Activated CD4-positive, alpha-beta T cell treated with anti-CD3 and anti-CD28 coated beads for 36 hours (primary cell): Measurements from ENCODE around the gene CCL17. TPM values are rescaled to one million over a fixed set of nuclear protein-coding genes. Genes with fewer than 3 reads are reported as not detected.
"Not testable (repeated sequence)": the region's sequence is repeated elsewhere in the genome, so short reads cannot be mapped to it uniquely, and the experiment has no call there.

ENCODE experiments used
- ATAC-seq: fragments of 200-7000 bp; cut with Tn5 transposase; one replicate; pipeline ENCODE4 v1.10.0; 2021; ENCODE audit warnings: mild to moderate bottlenecking, moderate library complexity
- CTCF ChIA-PET: fragments of 350-600 bp; sonication (Branson Sonifier 250); formaldehyde crosslinking; loops from one replicate; lab custom pipeline; 2021; ENCODE audit warnings: antibody characterized with exemption; lab: Charles Lee
- POLR2A ChIA-PET: fragments of 350-600 bp; sonication (Branson Sonifier 250); formaldehyde crosslinking; loops from one replicate; lab custom pipeline; 2021; ENCODE audit warnings: antibody characterized with exemption, inconsistent platforms; lab: Charles Lee
- DNase-seq: peaks from one replicate; pipeline ENCODE4 v3.0.0-alpha.2; 2020
- H3K27ac Mint-ChIP-seq: one replicate; pipeline ENCODE4 v1.8.0; 2021; ENCODE audit warnings: mixed read lengths
- H3K27me3 Mint-ChIP-seq: one replicate; pipeline ENCODE4 v1.8.0; 2021; ENCODE audit warnings: mixed read lengths
- H3K36me3 Mint-ChIP-seq: one replicate; pipeline ENCODE4 v1.8.0; 2021; ENCODE audit warnings: low read depth, mixed read lengths
- H3K4me1 Mint-ChIP-seq: one replicate; pipeline ENCODE4 v1.8.0; 2021; ENCODE audit warnings: mixed read lengths
- H3K4me3 Mint-ChIP-seq: one replicate; pipeline ENCODE4 v1.8.0; 2021; ENCODE audit warnings: mild to moderate bottlenecking, moderate library complexity, mixed read lengths
- H3K9me3 Mint-ChIP-seq: one replicate; pipeline ENCODE4 v1.8.0; 2021; ENCODE audit warnings: low read depth, mixed read lengths
- intact Hi-C, 2 experiments: fragments of 100-400 bp; cut with DNase I in 1 of 2; cut with micrococcal nuclease in 1 of 2; formaldehyde crosslinking; loops; one replicate each; pipeline versions ENCODE4 v1.14.2 to v1.15.1; 2022 to 2024; cut with DNase I, micrococcal nuclease
- total RNA-seq, 2 experiments: library from RNA; stranded (reverse); gene quantifications; one replicate each; pipeline ENCODE4 v1.2.3, GENCODE V29; 2021

Gene CCL17
- total RNA-seq, 2 experiments from 2014 or later: 1.2 to 1.4 TPM

DNA sequence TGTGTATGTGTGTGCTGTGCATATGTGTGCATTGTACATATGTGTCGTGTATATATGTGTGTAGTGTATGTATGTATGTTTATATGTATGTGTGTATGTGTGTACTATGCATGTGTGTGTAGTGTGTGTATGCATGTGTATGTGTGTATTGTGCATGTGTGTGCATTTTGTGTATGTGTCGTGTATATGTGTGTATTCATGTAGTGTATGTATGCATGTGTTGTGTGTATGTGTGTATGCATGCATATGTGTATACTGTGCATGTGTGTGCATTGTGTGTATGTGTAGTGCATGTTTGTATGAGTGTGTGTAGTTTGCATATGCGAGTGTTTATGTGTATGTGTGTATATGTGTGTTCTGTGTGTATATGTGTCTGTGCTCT, 15.5 kb upstream of the CCL17 start:
- ChIA-PET CTCF (no interaction called here), POLR2A (no interaction called here)
- H3K9me3 Mint-ChIP-seq: no peaks in the 10 kb centered on the region
- no peak for DNase-seq
- no peaks in the 10 kb centered on the region for H3K36me3 Mint-ChIP-seq
- no peak overlapping the region for H3K4me3 Mint-ChIP-seq
- intact Hi-C loops: no loop called here
- ATAC-seq: no peak
- no peak overlapping the region for H3K27ac Mint-ChIP-seq
- H3K27me3 Mint-ChIP-seq: peaks cover 3% of the 10 kb centered on the region
- H3K4me1 Mint-ChIP-seq: peaks cover 5% of the 10 kb centered on the region

DNA sequence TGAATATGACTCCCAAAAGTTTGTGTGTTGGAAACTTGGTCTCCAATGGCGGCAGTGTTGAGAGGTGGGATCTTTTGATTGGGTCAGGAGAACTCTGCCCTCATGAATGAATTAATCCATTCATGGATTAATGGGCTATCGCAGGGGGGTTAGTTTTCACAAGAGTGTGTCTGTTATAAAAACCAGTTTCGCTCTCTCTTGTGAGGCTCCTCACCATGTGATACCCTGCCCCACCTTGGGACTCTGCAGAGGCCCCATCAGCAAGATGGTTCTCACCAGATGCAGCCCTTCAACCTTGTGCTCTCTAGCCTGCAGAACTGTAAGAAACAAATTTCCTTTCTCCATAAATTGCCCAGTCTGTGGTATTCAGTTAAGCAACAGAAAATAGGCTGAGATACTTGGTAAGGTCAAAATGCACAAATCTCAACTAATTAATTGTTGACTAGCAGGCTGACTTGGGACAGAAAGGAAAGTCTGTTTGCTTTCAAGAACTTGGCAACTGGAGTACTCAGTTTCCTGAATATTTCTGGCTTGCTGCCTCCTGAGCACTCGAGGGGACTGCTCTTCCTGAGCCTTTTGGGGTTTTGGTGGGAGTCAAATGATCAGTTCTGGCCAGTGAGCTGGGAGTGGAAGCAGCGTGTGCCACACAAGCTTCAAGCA, 13.8 kb upstream of the CCL17 start:
- POLR2A ChIA-PET: no interaction called here
- CTCF ChIA-PET: no interaction called here
- no peaks in the 10 kb centered on the region for H3K9me3 Mint-ChIP-seq
- intact Hi-C loops: no loop called here
- no peak for ATAC-seq
- no peaks in the 10 kb centered on the region for H3K36me3 Mint-ChIP-seq
- H3K27ac Mint-ChIP-seq: no peak overlapping the region
- H3K27me3 Mint-ChIP-seq: peaks cover 3% of the 10 kb centered on the region
- H3K4me3 Mint-ChIP-seq: no peak overlapping the region
- no peak for DNase-seq
- H3K4me1 Mint-ChIP-seq: peaks cover 5% of the 10 kb centered on the region

DNA sequence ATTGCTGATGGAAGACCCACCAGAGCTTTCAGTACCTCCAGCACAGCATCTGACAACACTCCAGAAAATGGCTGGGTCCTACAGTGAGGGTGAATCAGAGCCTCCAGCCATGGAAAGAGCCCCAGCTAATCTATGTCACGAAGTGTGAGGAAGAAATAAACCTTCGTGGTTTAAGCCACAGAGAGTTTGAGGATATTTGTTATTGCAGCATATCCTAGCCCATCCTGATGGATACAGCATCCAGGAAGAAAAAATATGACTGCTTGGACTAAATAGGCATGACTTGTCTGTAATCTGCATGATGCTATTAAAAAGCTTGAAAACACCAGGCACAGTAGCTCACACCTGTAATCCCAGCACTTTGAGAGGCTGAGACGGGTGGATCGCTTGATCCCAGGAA, 13.3 kb upstream of the CCL17 start:
- peaks cover 3% of the 10 kb centered on the region for H3K27me3 Mint-ChIP-seq
- DNase-seq (no peak), ATAC-seq (no peak)
- no peak overlapping the region for H3K4me3 Mint-ChIP-seq
- intact Hi-C loops: no loop called here
- H3K4me1 Mint-ChIP-seq: peaks cover 5% of the 10 kb centered on the region
- POLR2A ChIA-PET: no interaction called here
- no peaks in the 10 kb centered on the region for H3K9me3 Mint-ChIP-seq
- CTCF ChIA-PET: interaction anchor here (0.7 kb wide), 1 partner anchor 14 kb away, joined by 3 read pairs; no protein-coding TSS in a partner anchor
- H3K36me3 Mint-ChIP-seq: no peaks in the 10 kb centered on the region
- H3K27ac Mint-ChIP-seq: no peak overlapping the region

DNA sequence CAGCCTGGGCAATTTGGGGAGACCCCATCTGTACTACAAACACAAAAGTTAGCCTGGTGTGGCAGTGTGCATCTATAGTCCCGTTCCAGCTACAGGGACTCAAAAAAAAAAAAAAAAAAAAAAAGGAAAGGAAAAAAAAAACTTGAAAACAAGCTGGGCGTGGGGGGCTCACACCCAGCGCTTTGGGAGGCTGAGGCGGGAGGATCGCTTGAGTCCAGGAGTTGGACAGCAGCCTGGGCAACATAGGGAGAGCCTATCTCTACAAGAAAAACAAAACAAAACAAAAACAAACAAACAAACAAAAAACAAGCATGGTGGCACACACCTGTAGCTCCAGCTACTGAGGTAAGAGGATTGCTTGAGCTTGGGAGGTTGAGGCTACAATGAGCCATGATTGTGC, 12.9 kb upstream of the CCL17 start:
- Mint-ChIP-seq H3K4me1 (peaks cover 5% of the 10 kb centered on the region), H3K27me3 (peaks cover 3% of the 10 kb centered on the region), H3K36me3 (no peaks in the 10 kb centered on the region), H3K27ac (no peak overlapping the region), H3K4me3 (no peak overlapping the region), H3K9me3 (no peaks in the 10 kb centered on the region)
- ChIA-PET POLR2A (no interaction called here), CTCF (interaction anchor here (0.7 kb wide), 1 partner anchor 14 kb away, joined by 3 read pairs; no protein-coding TSS in a partner anchor)
- DNase-seq: no peak
- ATAC-seq: no peak
- intact Hi-C loops: no loop called here

DNA sequence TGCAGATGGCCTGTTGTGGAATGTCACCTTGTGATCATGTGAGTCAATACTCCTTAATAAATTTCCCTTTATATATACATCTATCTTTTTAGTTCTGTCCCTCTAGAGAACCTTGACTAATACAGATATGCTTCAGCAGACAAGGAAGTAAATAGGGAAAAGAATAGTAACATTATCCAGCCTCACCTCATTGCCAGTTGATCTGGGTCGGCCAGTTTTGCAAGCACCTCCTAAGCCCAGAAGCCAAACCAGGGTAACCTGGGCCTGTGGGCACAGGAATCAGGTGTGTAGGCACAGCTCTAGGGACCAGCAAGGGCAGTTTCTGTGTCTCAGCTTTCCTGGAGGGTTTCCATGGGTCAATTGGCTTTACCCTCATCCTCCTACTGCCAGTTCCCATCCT, 11.9 kb upstream of the CCL17 start:
- Mint-ChIP-seq H3K36me3 (no peaks in the 10 kb centered on the region), H3K4me3 (no peak overlapping the region), H3K27ac (no peak overlapping the region), H3K27me3 (peaks cover 3% of the 10 kb centered on the region), H3K9me3 (no peaks in the 10 kb centered on the region), H3K4me1 (peaks cover 5% of the 10 kb centered on the region)
- DNase-seq (no peak), ATAC-seq (no peak)
- CTCF ChIA-PET: interaction anchor here (0.6 kb wide), 1 partner anchor 287 kb away, joined by 3 read pairs; no protein-coding TSS in a partner anchor
- intact Hi-C loops: no loop called here
- POLR2A ChIA-PET: no interaction called here

DNA sequence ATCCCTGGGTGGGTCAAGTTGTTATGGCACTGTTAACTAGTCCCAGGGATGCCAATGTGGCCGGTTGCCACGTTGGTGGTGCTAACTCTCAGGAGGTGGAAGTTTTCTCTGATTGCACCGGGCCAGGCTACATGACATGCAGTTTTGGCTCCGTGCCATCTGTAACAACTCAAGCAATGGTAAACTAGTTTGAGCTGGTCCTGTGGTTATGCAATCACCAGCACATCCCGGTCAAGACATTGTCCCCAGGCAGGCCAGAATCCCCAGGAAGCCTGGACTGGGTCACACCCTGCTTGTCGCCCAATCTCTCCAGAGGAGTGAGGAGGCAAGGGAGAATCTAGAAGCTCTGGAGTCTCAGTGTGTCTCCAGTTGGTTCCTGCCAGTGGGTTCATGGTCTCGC, 10.1 kb upstream of the CCL17 start:
- Mint-ChIP-seq H3K4me3 (no peak overlapping the region), H3K36me3 (no peaks in the 10 kb centered on the region), H3K9me3 (no peaks in the 10 kb centered on the region), H3K27ac (no peak overlapping the region), H3K27me3 (peaks cover 3% of the 10 kb centered on the region), H3K4me1 (no peaks in the 10 kb centered on the region)
- intact Hi-C loops: no loop called here
- POLR2A ChIA-PET: no interaction called here
- CTCF ChIA-PET: interaction anchor here (0.6 to 1.5 kb wide), 2 partner anchors 22 to 72 kb away, joined by 3 to 5 read pairs; no protein-coding TSS in a partner anchor
- no peak for DNase-seq
- ATAC-seq: no peak

DNA sequence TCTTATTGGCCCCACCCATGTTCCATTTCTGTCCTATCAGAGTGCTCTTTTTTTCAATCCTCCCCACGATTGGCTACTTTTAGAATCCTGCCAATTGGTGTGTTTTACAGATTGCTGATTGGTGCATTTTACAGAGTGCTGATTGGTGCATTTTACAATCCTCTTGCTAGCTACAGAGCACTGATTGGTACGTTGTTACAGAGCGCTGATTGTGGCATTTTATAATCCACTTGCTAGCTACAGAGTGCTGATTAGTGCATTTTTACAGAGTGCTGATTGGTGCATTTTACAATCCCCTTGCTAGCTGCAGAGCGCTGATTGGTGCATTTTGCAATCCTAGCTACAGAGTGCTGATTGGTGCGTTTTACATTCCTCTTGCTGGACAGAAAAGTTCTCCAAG, 9.5 kb upstream of the CCL17 start:
- Mint-ChIP-seq H3K4me1 (no peaks in the 10 kb centered on the region), H3K27ac (no peak overlapping the region), H3K9me3 (no peaks in the 10 kb centered on the region), H3K4me3 (no peak overlapping the region), H3K36me3 (no peaks in the 10 kb centered on the region), H3K27me3 (peaks cover 3% of the 10 kb centered on the region)
- ChIA-PET CTCF (interaction anchor here (0.6 to 1.5 kb wide), 2 partner anchors 9 to 22 kb away, joined by 3 to 5 read pairs; partner anchors contain the start of gene CCL17), POLR2A (interaction anchor here (0.7 kb wide), 1 partner anchor 13 kb away, joined by 3 read pairs; no protein-coding TSS in a partner anchor)
- intact Hi-C loops: no loop called here
- ATAC-seq (no peak), DNase-seq (no peak)

DNA sequence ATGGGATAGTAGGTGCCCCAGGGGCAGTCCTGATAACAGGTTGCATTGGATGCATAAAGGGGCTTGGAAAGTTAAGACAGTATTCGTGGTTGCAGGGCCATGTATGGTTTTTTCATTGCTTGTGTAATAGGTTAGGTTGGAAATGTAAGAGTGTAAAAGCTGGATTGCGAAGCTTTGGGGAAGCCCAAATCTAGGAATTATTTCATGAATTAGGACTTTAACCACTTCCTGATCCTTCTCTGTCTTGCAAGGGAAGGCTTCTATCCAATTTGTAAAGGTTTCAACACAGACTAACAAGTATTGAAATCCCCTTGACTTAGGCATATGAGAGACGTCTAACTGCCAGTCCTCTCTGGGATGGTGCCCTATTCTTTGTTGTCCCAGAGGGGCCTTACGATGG, 7.8 kb upstream of the CCL17 start:
- DNase-seq (no peak), ATAC-seq (no peak)
- ChIA-PET POLR2A (no interaction called here), CTCF (no interaction called here)
- no peaks in the 10 kb centered on the region for H3K27me3 Mint-ChIP-seq
- no peak overlapping the region for H3K4me3 Mint-ChIP-seq
- no peak overlapping the region for H3K27ac Mint-ChIP-seq
- H3K36me3 Mint-ChIP-seq: no peaks in the 10 kb centered on the region
- intact Hi-C loops: no loop called here
- H3K4me1 Mint-ChIP-seq: no peaks in the 10 kb centered on the region
- H3K9me3 Mint-ChIP-seq: no peaks in the 10 kb centered on the region

DNA sequence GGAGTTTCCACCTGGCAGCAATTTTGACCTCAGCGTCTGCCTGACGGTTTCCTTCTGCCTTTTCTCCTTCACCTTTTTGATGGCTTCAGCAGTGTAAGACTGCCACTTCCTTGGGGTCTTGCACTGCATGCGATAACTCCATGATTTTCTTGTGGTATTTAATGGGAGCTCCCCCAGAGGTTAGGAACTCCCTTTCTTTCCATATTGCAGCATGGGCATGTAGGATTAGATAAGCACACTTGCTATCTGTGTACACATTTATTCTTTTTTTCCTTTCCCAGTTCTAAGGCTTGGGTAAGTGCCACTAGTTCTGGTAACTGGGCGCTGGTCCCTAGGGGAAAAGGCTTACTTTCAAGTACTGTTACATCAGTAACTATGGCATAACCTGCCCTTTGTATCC, 7.1 kb upstream of the CCL17 start:
- DNase-seq, ATAC-seq, CTCF ChIA-PET, H3K27me3 Mint-ChIP-seq, H3K4me3 Mint-ChIP-seq, H3K36me3 Mint-ChIP-seq, H3K27ac Mint-ChIP-seq, POLR2A ChIA-PET, intact Hi-C loops, H3K9me3 Mint-ChIP-seq, H3K4me1 Mint-ChIP-seq: not testable (repeated sequence)

DNA sequence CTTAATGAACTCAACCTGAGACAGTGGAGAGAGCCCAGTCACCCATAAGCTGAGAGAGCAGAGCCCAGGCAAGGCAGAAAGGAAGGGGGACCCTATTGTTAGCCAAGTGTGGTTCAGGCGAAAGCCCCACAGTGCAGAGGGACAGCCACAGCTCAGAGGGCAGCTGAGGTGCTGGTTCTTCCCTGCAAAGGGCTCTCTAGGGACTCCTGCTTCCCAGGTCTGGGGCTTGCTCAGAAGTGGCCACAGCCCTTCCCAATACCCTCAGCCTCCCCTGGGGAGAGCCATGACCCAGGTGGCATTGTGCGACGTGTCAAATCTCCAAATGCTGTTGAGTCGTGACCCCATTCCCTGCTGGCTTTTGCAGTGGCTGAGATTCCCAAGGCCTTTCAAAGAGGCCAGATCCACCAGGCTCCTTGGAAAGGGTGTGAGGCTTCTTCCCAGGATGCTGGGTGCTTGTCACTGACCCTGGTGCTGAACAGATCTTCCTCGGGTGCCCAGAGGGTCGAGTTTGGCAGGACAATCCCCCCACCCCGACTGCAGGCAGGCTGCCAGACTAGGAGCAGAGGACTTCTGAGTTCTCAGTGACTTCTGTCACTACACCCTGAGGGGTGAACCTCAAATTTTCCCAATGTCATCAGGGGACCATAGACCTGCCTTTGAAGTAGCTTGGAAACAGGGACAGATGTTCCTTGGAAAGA, 2.5 kb upstream of the CCL17 start:
- POLR2A ChIA-PET: no interaction called here
- Mint-ChIP-seq H3K4me1 (peaks cover 5% of the 10 kb centered on the region), H3K36me3 (no peaks in the 10 kb centered on the region), H3K4me3 (no peak overlapping the region), H3K27ac (no peak overlapping the region), H3K27me3 (no peaks in the 10 kb centered on the region), H3K9me3 (no peaks in the 10 kb centered on the region)
- intact Hi-C loops: no loop called here
- CTCF ChIA-PET: no interaction called here
- ATAC-seq: no peak
- DNase-seq: no peak

DNA sequence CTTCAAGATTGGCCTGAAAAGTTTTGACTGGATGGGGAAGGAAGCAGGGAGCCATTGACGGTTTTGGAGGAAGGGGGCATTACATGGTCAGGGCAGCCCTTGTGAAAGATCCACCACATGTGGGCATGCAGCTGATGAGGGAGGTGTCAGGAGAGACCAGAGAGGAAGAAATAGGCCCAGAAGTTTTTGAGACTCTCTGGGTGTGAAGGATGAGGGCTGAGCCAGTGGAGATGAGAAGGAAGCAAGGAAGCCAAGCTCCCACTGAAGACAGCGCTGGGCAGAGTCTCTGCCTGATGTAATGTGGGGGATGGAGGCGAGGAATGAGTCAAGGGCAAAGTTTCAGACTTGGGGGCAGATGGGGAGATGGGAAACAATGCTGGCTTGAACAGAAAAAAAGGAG, 530 bp downstream of the CCL17 start:
- ATAC-seq (no peak), DNase-seq (no peak)
- intact Hi-C loops: no loop called here
- ChIA-PET POLR2A (no interaction called here), CTCF (interaction anchor here (0.7 to 2.4 kb wide), 6 partner anchors 8 to 109 kb away, joined by 3 to 10 read pairs (median 4); no protein-coding TSS in a partner anchor)
- Mint-ChIP-seq H3K27ac (no peak overlapping the region), H3K27me3 (no peaks in the 10 kb centered on the region), H3K4me1 (peaks cover 5% of the 10 kb centered on the region), H3K9me3 (no peaks in the 10 kb centered on the region), H3K4me3 (no peak overlapping the region), H3K36me3 (no peaks in the 10 kb centered on the region)

DNA sequence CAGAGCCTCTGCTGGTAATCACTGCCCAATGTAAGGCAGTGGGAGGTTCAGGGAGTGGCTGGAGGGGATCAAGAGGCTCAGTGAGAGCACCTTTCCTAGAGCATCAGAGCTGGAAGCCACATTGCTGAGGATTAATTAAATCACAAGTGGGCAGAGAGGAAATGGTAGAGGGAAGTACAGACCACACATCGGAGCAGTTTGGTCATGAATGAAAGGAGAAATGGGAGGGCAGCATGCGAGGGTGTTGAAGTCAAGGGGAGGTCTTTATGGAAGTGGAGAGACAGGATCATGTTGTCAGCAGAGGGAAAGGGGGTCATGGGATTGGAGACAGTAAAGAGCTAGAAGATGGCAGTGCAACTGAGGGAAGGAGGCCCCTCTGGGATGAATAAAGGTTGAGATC, 2.3 kb downstream of the CCL17 start:
- H3K27ac Mint-ChIP-seq: no peak overlapping the region
- ChIA-PET CTCF (interaction anchor here (0.6 to 2.4 kb wide), 2 partner anchors 10 to 74 kb away, joined by 3 to 10 read pairs; no protein-coding TSS in a partner anchor), POLR2A (interaction anchor here (0.5 kb wide), 1 partner anchor 61 kb away, joined by 3 read pairs; no protein-coding TSS in a partner anchor)
- H3K4me1 Mint-ChIP-seq: peaks cover 5% of the 10 kb centered on the region
- ATAC-seq (no peak), DNase-seq (no peak)
- no peak overlapping the region for H3K4me3 Mint-ChIP-seq
- H3K9me3 Mint-ChIP-seq: no peaks in the 10 kb centered on the region
- intact Hi-C loops: no loop called here
- no peaks in the 10 kb centered on the region for H3K27me3 Mint-ChIP-seq
- H3K36me3 Mint-ChIP-seq: no peaks in the 10 kb centered on the region
